PC-9 (cell line): Measurements from ENCODE around the gene PTPN1.

Source experiments
- CTCF ChIP-seq: fragments of 200-600 bp; sonication (generic); conservative IDR thresholded peaks from 2 replicates; pipeline ENCODE4 v1.6.1; 2017; ENCODE audit warnings: mixed run types, antibody characterized with exemption, mild to moderate bottlenecking, moderate library complexity
- EZH2 ChIP-seq: fragments of 200-600 bp; sonication (generic); IDR thresholded peaks from 2 replicates; pipeline ENCODE4 v1.8.0; 2017; ENCODE audit warnings: antibody characterized with exemption, low read depth

- TF ChIP-seq CTCF (no peak), EZH2 (no peak)
Observed at GRCh38 chr20:50572938-50573777, 63.0 kb downstream of the PTPN1 start.
